Measurements from ENCODE around the gene DDAH1. TPM values are rescaled to one million over a fixed set of nuclear protein-coding genes. Genes with fewer than 3 reads are reported as not detected.

DDAH1 gene
- total and polyA plus RNA-seq, 2 of the 8 experiments (the other 6 are each of a cell fraction or from before 2014, with no cell fraction given): 22.8 to 54.5 TPM

- peak overlapping the region; percentile 38; the same call in 1 of the 2 replicates for H2BK20ac ChIP-seq (ENCODE audit: low read length)
- H3K9me3 ChIP-seq (ENCODE audit: insufficient read depth in 2 of 2, low read depth in 1 of 2, low read length in 1 of 2): no peaks in the 10 kb centered on the region
- no peak overlapping the region for H3K27ac ChIP-seq (ENCODE audit: low read depth, low read length)
- H3K18ac ChIP-seq (ENCODE audit: extremely low read depth, low read length): peak overlapping the region; percentile 41; the same call in 1 of the 2 replicates
- no peaks in the 10 kb centered on the region for H4K20me1 ChIP-seq (replicated peaks in 1 of 2; ENCODE audit: control insufficient read depth in 1 of 2, insufficient read depth in 2 of 2, low read length in 2 of 2)
- FAIRE-seq (peak; percentile 60), DNase-seq (ENCODE audit: low read depth in 1 of 2, low spot score in 2 of 2) (peak; percentile 82 to 95)
- no peak overlapping the region for H4K91ac ChIP-seq (replicated peaks; ENCODE audit: insufficient read length, low read length)
- no peaks in the 10 kb centered on the region for H3K23me2 ChIP-seq (ENCODE audit: low read depth, low read length)
- H2BK5ac ChIP-seq (ENCODE audit: low read depth, low read length): peak overlapping the region; percentile 22; the same call in 1 of the 2 replicates
- WGBS, 2 experiments (ENCODE audit: extremely low coverage in 1 of 2, insufficient coverage in 1 of 2, insufficient read length in 1 of 2, insufficient replicate concordance in 2 of 2, low coverage in 1 of 2, low lambda C conversion rate in 2 of 2, missing lambda C conversion rate in 1 of 2): 25% methylated on average over 27 of the region's 27 CpGs; no CpG with 5 or more reads in 1 of the 2 experiments
- H3K36me3 ChIP-seq (ENCODE audit: control insufficient read depth in 2 of 4, insufficient read depth in 4 of 4, low read length in 3 of 4): no peaks in the 10 kb centered on the region
- no peak overlapping the region for H3K23ac ChIP-seq (ENCODE audit: insufficient read length)
- peak overlapping the region; percentile 1 to 33 for H3K4me2 ChIP-seq (ENCODE audit: insufficient read depth in 1 of 2, low read depth in 2 of 2, low read length in 2 of 2)
- H2BK12ac ChIP-seq (ENCODE audit: low read depth, low read length): peak overlapping the region; percentile 52; the same call in 1 of the 2 replicates
- H2AFZ ChIP-seq (ENCODE audit: low read length): peak overlapping the region; percentile 94
- H3K79me1 ChIP-seq (ENCODE audit: low read depth, low read length): no peaks in the 10 kb centered on the region; the same call in 1 of the 2 replicates
- H3K9ac ChIP-seq (replicated peaks in 1 of 4; ENCODE audit: extremely low read depth in 1 of 4, low read depth in 3 of 4, low read length in 3 of 4): no peak overlapping the region
- no peak overlapping the region for H3K14ac ChIP-seq (ENCODE audit: insufficient read length)
- H4K5ac ChIP-seq (ENCODE audit: insufficient read length, low read depth, low read length): no peak overlapping the region
- no peak overlapping the region for H4K8ac ChIP-seq (ENCODE audit: extremely low read depth, insufficient read depth, low read length)
- 0 out of 2 replicates have a peak overlapping the region, but pooled peaks have one; percentile 18 for H2AK5ac ChIP-seq (ENCODE audit: low read depth, low read length)
- no peak overlapping the region; a peak in 2 of 8 replicates for H3K4me3 ChIP-seq (ENCODE audit: extremely low read depth in 1 of 4, insufficient read depth in 2 of 4, low read depth in 3 of 4, low read length in 4 of 4)
- H3K27me3 ChIP-seq (replicated peaks in 1 of 4; ENCODE audit: control insufficient read depth in 3 of 4, extremely low read depth in 1 of 4, insufficient read depth in 3 of 4, low read length in 3 of 4): no peaks in the 10 kb centered on the region
- H3K56ac ChIP-seq (replicated peaks; ENCODE audit: insufficient read length, low read depth, low read length): no peak overlapping the region
- ChIA-PET POLR2A (ENCODE audit: partially characterized antibody) (interaction anchor here (1.2 to 2.2 kb wide), 4 partner anchors 33 to 276 kb away, joined by 3 to 19 read pairs (median 4); partner anchors contain the start of gene CCN1), CTCF (ENCODE audit: partially characterized antibody) (interaction anchor here (0.6 to 2.8 kb wide), 64 partner anchors 9 to 1704 kb away, joined by 3 to 25 read pairs (median 4); partner anchors contain the start of genes BCL10, C1orf52 and DDAH1)
- peaks cover 2 to 6% (median 3%) of the 10 kb centered on the region in 4 experiments; a peak in 4 of 7 replicates for H3K4me1 ChIP-seq (replicated peaks in 1 of 4; ENCODE audit: control insufficient read depth in 3 of 4, insufficient read depth in 4 of 4, low read length in 3 of 4)
- no peaks in the 10 kb centered on the region for H3K79me2 ChIP-seq (ENCODE audit: control insufficient read depth in 1 of 2, insufficient read depth in 2 of 2, low read length in 2 of 2)
- no peak overlapping the region for H3K4ac ChIP-seq (replicated peaks; ENCODE audit: insufficient read length, low read depth, low read length)
- no peak overlapping the region for H2BK15ac ChIP-seq (ENCODE audit: low read length)
- no peak overlapping the region for H2BK120ac ChIP-seq (replicated peaks; ENCODE audit: low read depth, low read length)
- no peak for TF ChIP-seq CREB1 (IDR thresholded peaks at IDR 0.05)
- TF ChIP-seq ZNF274 (IDR thresholded peaks at IDR 0.05; ENCODE audit: borderline replicate concordance, extremely low read depth, low read length): no peak
- TF ChIP-seq SRF (IDR thresholded peaks at IDR 0.05; ENCODE audit: low read depth, low read length): no peak
- no peak for TF ChIP-seq EP300 (IDR thresholded peaks at IDR 0.05; ENCODE audit: borderline replicate concordance in 1 of 2, low read depth in 2 of 2, low read length in 2 of 2)
- no peak for TF ChIP-seq KDM4A (IDR thresholded peaks at IDR 0.05; ENCODE audit: low read depth, low read length, severe bottlenecking)
- no peak for TF ChIP-seq GTF2F1 (IDR thresholded peaks at IDR 0.05; ENCODE audit: borderline replicate concordance, low read depth, low read length)
These were observed 156.7 kb downstream of the DDAH1 start for GRCh38 chr1:85307987-85308832.
